Activated CD4-positive, alpha-beta T cell treated with anti-CD3 and anti-CD28 coated beads, Interleukin-2, amount 50 U/mL, for 24 hours (primary cell): Measurements from ENCODE around the gene SYCE1.
"Not testable (repeated sequence)": the region's sequence is repeated elsewhere in the genome, so short reads cannot be mapped to it uniquely, and the experiment has no call there.

Experiments
- DNase-seq, 2 donors: peaks; one replicate each; pipeline ENCODE4 v3.0.0-alpha.2; 2020; ENCODE audit warnings: low read depth in 1 of 2, low spot score in 1 of 2

SYCE1 gene

DNA sequence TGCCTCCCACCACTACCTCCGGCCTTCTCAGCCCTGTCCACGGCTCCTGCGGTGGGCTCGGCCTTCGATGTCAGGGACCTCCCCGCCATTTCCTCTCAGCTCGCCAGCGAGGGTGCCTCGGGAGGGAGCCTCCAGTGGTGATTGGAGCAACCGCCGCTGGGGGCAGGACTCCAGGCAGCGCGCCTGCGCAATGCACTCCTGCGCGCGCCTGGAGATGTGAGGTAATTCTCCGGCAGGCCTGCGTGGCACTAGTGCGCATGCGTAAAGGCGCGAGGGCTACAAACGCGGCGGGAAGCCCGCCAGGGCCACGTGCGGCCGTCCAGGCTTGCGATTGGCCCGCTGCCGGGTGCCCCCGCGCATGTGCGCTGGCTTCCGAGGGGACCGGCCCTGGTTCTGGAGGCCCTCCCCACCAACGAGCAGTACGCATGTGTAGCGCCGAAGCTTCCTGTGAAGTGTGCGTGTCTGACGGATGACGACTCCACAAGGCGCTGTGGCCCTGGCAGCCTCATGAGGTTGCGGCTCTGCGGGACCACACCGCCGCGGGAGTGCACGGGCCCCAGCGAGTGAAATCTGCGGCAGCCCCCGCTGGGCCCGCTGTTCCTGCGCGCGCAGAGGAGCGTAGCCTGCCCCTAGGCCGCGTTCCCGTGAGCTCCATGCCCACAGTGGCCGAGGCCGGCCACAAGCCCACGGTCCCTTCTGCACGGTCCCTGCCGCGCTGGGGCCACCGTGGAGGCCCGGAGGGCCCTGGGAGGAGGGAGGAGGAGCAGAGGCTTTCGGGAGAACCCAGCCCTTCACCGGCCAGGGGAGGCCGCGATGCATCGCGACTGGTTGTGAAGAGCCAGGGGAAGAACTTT lies at the start of gene SYCE1:
Gene SYCE1 (minus strand): TSS at position 143 of the 854 bp plus-strand sequence. CDS start 54 bp downstream, at position 89.
- no peak for DNase-seq

DNA sequence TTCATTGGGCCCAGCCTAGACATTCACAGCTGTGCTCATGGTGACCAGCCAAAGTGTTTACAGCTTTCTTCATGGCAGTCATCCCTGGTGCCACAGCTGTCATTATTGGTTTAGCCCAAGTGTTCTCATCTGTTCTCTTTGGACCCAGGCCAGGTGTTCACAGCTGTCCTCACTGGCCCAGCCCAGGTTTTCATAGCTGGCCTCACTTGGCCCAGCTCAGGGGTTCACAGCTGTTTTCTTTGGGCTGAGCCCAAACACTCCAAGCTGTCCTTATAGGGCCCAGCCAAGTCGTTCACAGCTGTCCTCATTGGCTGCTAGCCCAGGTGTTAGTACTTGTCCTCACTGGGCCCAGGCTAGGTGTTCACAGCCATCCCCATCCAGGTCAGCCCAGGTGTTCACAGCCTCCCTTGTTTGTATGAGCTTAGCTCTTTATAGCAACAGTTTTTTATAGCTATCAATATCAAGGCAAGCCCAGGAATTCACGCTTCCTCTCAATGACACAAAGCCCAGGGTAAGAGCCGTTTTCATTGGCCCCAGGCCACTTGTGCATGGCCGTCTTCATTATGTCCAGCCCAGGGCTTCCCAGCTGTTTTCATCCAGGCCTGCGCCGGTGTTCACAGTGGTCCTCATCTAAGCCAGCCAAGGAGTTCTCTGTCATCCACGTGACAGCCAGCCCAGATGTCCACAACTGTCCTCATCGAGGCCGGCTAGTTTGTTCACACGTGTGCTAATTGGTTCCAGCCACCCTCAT lies 49.6 kb upstream of the SYCE1 start:
- DNase-seq, result no peak

DNA sequence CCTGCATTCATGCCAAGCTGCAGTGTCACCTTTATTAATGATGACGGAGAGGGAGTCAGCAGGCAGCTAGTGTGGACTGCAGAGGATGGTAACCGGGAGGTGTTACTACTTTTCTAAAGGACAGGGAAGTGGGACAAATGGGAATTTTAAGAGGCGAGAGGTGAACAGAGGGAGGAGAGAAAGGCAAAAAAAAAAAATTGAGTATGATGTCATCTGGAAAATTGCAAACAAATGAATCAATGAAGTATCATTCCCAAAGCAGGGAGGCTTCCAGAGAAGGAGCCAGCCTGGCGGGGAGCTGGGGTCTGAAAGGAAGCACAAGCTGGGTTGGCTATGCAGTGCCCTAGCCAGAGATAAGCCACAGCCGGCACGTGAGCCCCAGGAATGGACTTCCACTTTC lies 48.3 kb upstream of the SYCE1 start:
- DNase-seq, result no peak

GRCh38 chr10:133611079-133611478 lies 45.7 kb upstream of the SYCE1 start:
- DNase-seq, result no peak

DNA sequence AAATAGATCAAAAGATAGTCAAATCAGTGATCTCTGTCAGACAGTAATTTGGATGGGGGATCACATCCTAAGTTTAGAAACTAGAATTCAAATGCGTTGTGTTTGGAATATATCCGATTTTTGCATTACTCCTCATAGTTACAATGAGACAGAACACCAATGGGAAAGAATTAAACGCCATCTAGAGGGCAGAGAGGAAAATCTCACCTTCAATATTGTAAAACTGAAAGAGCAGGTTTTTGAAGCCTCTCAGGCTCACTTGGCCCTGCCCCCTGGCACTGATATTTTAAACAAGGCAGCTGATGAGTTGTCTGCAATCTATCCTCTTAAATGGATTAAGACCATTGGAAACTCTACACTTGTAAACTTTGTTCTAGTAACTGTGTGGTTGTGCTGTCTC lies 43.5 kb upstream of the SYCE1 start:
- no peak for DNase-seq

GRCh38 chr10:133603434-133603833 lies 38.1 kb upstream of the SYCE1 start:
- DNase-seq, result not testable (repeated sequence)

GRCh38 chr10:133600657-133601056 lies 35.3 kb upstream of the SYCE1 start:
- DNase-seq, result no peak

DNA sequence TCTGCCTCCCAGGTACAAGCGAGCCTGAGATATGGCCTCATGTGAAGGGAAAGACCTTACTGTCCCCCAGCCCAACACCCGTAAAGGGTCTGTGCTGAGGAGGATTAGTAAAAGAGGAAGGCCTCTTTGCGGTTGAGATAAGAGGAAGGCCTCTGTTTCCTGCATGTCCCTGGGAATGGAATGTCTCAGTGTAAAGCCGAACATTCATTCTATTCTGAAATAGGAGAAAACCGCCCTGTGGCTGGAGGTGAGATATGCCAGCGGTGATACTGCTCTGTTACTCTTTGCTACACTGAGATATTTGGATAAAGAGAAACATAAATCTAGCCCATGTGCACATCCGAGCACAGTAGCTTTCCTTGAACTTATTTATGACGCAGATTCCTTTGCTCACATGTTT lies 34.5 kb upstream of the SYCE1 start:
- DNase-seq, result not testable (repeated sequence)

DNA sequence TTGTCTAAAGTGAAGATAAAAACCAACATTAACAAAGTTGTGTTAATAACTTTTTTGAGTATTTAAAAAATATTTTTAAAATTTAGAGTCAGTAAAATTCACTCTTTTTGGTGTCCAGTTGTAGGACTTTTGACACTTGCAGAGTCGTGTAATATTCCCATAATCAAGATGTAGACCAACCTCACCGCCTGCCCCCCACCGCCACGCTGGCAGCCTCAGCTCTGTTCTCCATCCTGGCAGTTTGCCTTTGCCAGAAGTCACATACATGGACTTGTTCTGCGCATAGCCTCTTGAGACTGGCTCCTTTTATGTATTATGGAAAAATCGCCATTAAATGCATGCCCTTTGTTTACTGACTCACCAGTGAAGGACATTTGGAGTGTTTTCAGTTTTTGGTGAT lies 27.3 kb upstream of the SYCE1 start:
- no peak for DNase-seq

DNA sequence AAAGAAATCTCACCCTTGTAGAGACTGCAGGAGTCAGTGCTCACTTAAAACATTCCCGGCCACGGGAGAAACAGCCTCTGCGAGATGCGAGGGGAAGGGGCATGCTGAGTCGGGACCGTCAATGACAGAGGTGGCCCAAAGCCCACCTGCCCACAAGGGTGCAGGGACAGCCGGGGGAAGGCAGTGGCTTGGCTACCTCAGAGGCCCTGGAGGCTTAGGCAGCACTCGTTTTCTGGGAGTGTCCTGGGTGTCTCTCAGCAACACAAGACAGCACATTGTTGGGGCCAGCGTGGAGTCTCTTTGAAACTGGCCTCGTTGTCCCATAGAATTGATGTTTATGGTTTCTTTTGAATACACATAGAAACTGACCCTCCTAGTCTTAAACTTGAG lies 25.6 kb upstream of the SYCE1 start:
- no peak for DNase-seq

GRCh38 chr10:133590226-133590969 lies 25.0 kb upstream of the SYCE1 start:
- no peak for DNase-seq

DNA sequence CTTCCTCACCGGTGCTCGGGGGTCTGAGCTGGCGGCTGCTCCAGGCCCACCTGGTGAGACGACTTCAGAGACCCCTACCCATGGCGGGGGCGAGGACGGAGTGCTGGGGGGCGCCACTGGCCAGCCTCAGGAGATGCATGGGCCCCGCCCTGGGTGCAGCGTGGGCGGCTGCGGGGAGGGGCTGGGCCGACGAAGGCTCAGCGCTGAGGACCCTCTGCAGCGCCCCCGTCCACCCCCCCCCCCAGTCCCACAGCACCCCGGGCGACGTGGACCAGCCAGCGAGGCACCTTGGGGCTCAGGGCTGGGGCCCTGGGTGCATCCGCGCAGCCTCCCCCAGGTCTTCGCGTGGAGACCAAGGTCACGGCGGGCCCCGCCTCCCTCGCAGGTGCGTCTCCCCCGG lies 11.7 kb upstream of the SYCE1 start:
- DNase-seq, result not testable (repeated sequence)

- not testable (repeated sequence) for DNase-seq
These were observed 8.1 kb upstream of the SYCE1 start for GRCh38 chr10:133573460-133573859.

GRCh38 chr10:133572055-133572454 lies 6.7 kb upstream of the SYCE1 start:
- DNase-seq, result not testable (repeated sequence)

- DNase-seq, result not testable (repeated sequence)
These were observed 4.4 kb upstream of the SYCE1 start for GRCh38 chr10:133569801-133570200.

DNA sequence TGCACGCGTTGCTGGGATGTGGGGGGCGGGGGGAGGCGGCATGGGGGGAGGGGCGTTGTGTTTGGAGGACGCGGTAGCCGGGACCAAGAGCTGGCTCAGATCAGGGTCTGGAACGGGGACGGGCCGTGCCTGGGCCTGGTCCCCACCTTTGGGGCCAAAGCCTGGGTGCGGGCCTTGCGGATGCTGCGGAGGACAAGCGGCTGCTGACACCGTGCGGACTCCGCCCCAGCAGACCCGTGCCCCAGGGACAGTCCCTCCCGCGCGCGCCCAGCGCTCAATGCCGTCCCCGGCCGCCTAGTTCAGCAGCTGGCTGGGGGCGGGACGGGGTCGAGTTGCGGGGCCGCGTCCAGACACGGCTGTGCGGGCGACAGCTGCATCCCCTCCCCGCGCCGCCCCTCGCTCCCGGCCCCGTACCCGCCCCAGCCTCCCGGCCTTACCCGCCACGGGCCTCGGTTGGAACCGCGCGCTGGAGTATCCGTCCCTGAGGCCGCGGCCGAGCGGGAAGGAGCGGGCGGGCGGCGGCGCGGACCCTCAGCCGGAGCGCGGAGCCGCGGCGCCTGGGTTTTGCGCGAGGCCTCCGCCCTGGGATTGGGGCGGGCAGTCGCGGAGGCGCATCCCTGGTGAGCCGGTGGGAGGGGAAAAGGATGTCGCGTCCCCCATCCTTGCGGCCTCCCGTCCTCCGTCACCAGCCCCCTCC lies 3.6 kb upstream of the SYCE1 start:
- not testable (repeated sequence) for DNase-seq

- no peak for DNase-seq
These were observed 2.9 kb upstream of the SYCE1 start for GRCh38 chr10:133568287-133568614.

GRCh38 chr10:133567609-133568286 lies 2.4 kb upstream of the SYCE1 start:
- DNase-seq, result no peak

GRCh38 chr10:133567119-133567518 lies 1.7 kb upstream of the SYCE1 start:
- DNase-seq, result no peak

DNA sequence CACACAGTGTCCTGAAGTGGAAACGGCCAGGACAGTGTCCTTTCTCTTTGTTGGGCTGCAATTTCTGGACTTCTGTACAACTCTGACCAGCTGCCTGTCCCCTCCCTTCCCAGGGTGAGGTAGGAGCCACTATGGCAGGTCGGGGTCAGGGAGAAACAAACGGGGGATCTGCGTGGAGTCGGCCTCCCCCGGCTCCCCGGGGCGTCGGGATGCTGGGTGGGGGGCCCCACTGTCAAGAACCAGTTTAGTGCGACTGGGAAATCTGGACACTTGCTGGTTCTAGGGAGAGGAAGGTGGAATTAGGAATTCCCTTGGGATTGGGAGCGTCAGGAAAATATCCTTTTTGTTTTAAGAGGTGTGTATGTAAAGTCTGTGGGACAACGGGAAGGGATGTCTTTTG lies 567 bp downstream of the SYCE1 start:
- no peak for DNase-seq

GRCh38 chr10:133559216-133559615 lies 6.2 kb downstream of the SYCE1 start:
- DNase-seq, result no peak
